Measurements from ENCODE around the gene MACROD2.

Gene MACROD2

GRCh38 chr20:15032352-15032622, 1037.0 kb downstream of the MACROD2 start:
- TF ChIP-seq, protein P1, sequence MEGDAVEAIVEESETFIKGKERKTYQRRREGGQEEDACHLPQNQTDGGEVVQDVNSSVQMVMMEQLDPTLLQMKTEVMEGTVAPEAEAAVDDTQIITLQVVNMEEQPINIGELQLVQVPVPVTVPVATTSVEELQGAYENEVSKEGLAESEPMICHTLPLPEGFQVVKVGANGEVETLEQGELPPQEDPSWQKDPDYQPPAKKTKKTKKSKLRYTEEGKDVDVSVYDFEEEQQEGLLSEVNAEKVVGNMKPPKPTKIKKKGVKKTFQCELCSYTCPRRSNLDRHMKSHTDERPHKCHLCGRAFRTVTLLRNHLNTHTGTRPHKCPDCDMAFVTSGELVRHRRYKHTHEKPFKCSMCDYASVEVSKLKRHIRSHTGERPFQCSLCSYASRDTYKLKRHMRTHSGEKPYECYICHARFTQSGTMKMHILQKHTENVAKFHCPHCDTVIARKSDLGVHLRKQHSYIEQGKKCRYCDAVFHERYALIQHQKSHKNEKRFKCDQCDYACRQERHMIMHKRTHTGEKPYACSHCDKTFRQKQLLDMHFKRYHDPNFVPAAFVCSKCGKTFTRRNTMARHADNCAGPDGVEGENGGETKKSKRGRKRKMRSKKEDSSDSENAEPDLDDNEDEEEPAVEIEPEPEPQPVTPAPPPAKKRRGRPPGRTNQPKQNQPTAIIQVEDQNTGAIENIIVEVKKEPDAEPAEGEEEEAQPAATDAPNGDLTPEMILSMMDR (IDR thresholded peaks at IDR 0.05): no peak
- no peak for TF ChIP-seq ZFX (IDR thresholded peaks at IDR 0.05; ENCODE audit: borderline replicate concordance)
- no peak overlapping the region for H3K27ac ChIP-seq

- no peak overlapping the region for H3K27ac ChIP-seq
- TF ChIP-seq, protein P1 (IDR thresholded peaks at IDR 0.05): no peak
- no peak for TF ChIP-seq ZFX (IDR thresholded peaks at IDR 0.05; ENCODE audit: borderline replicate concordance)
These were observed 1038.0 kb downstream of the MACROD2 start for GRCh38 chr20:15033269-15033668.

DNA sequence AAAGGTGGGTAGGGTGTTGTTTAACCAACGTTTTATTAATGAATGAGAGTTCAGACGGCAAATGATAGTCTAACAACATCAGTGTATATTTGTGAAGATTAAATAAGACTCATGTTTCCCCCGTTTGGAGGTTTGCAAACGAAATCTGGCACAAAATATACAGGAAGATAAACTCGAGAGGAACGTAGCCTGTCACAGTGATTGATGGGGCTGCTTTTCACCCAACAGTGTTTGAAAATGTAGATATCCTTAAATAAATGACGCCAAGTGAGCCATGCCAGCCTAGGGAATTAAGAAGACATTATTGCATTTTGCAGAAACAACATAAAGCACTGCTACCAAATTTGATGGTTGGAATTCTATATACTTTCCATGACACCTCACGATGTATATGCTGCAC, 1038.6 kb downstream of the MACROD2 start:
- H3K27ac ChIP-seq: no peak overlapping the region
- no peak for TF ChIP-seq ZFX (IDR thresholded peaks at IDR 0.05; ENCODE audit: borderline replicate concordance)
- TF ChIP-seq, protein P1 (IDR thresholded peaks at IDR 0.05): no peak

DNA sequence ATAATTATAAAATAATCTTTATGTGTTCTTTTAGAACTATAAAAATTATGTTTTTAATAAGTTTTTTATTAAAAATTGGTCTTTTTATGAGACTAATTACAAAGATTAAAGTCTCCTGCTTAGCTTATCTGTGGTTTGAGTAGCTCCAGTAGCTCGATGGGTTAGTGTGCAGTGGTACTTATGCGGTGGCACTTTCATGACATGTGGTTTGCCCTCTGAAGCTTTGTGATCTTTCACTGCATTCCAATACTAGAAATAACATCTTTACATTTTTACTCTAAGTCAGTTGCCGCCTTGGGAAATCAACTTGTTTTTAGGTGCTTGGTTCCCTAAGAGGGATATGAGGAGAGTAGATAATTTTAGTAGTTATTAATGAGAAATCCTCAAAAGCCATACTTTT, 1041.6 kb downstream of the MACROD2 start:
- TF ChIP-seq ZFX (IDR thresholded peaks at IDR 0.05; ENCODE audit: borderline replicate concordance): no peak
- TF ChIP-seq, protein P1 (IDR thresholded peaks at IDR 0.05): no peak
- H3K27ac ChIP-seq: no peak overlapping the region

GRCh38 chr20:15039088-15039752, 1043.9 kb downstream of the MACROD2 start:
- H3K27ac ChIP-seq: no peak overlapping the region
- TF ChIP-seq, protein P1 (IDR thresholded peaks at IDR 0.05): no peak
- no peak for TF ChIP-seq ZFX (IDR thresholded peaks at IDR 0.05; ENCODE audit: borderline replicate concordance)

DNA sequence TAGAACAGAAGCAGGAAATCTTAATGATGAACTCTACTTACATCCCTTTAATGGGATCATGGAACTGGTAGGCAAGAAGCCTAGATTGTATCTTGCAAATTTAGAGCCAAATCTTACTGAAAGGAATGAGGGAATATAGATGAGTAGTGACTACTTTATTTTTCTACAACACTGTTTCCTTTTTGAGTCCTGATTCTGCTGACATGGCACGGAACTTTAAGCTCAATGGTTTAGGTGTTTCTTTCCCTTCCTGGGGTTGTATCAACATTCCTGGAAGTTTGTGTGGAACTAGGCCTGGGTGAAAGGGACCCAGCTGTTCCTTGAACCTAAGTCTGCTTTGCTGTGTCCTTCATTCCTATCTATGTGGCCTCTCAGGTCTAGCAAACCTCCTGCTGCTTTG, 1047.4 kb downstream of the MACROD2 start:
- no peak overlapping the region for H3K27ac ChIP-seq
- no peak for TF ChIP-seq ZFX (IDR thresholded peaks at IDR 0.05; ENCODE audit: borderline replicate concordance)
- TF ChIP-seq, protein P1 (IDR thresholded peaks at IDR 0.05): no peak

GRCh38 chr20:15045246-15045645, 1049.9 kb downstream of the MACROD2 start:
- TF ChIP-seq ZFX (IDR thresholded peaks at IDR 0.05; ENCODE audit: borderline replicate concordance): no peak
- TF ChIP-seq, protein P1 (IDR thresholded peaks at IDR 0.05): no peak
- H3K27ac ChIP-seq: no peak overlapping the region
